SK-N-SH treated with all-trans-retinoic acid at 6 μM for 48 hours (cell line): ENCODE data around the gene KCNIP4.

ENCODE experiments used
- ARNTL ChIP-seq: fragments of 450-650 bp; formaldehyde crosslinking; IDR thresholded peaks from 2 replicates; pipeline ENCODE4 v1.5.0; 2020; ENCODE audit warnings: low read depth, mild to moderate bottlenecking, moderate library complexity, borderline replicate concordance
- ESRRG ChIP-seq: fragments of 250-450 bp; sonication (Bioruptor Pico); IDR thresholded peaks from 2 replicates; pipeline ENCODE4 v1.6.1; 2021; ENCODE audit warnings: mild to moderate bottlenecking
- OSR1 ChIP-seq: fragments of 250-450 bp; sonication (Bioruptor Pico); IDR thresholded peaks from 2 replicates; pipeline ENCODE4 v1.8.0; 2022; ENCODE audit warnings: moderate library complexity, mild to moderate bottlenecking, inconsistent platforms
- POU6F1 ChIP-seq: fragments of 250-450 bp; sonication (Bioruptor Pico); IDR thresholded peaks from 2 replicates; pipeline ENCODE4 v1.8.0; 2021; ENCODE audit warnings: low read depth, mild to moderate bottlenecking, moderate library complexity, borderline replicate concordance
- PPARA ChIP-seq: fragments of 250-450 bp; sonication (Bioruptor Pico); IDR thresholded peaks from 2 replicates; pipeline ENCODE4 v1.5.0; 2020; ENCODE audit warnings: mild to moderate bottlenecking, borderline replicate concordance
- ZFP30 ChIP-seq: fragments of 450-650 bp; formaldehyde crosslinking; IDR thresholded peaks from 2 replicates; pipeline ENCODE4 v1.5.0; 2022; ENCODE audit warnings: mild to moderate bottlenecking, moderate library complexity
- ZNF565 ChIP-seq: fragments of 450-650 bp; formaldehyde crosslinking; conservative IDR thresholded peaks from 2 replicates; pipeline ENCODE4 v1.5.0; 2020; ENCODE audit warnings: low read depth, mild to moderate bottlenecking, moderate library complexity

GRCh38 chr4:21155367-21155766 lies 793.2 kb downstream of the KCNIP4 start:
- TF ChIP-seq ARNTL (CRISPR knock-in tag) (no peak), ZFP30 (no peak), OSR1 (CRISPR knock-in tag) (no peak), PPARA (no peak), ESRRG (CRISPR knock-in tag) (no peak), POU6F1 (no peak), ZNF565 (CRISPR knock-in tag) (no peak)
